Esophagus muscularis mucosa (tissue), 4 donors: ENCODE results near the gene B4GALT6. TPM values are rescaled to one million over a fixed set of nuclear protein-coding genes. Genes with fewer than 3 reads are reported as not detected.

Source experiments
- DNase-seq: peaks from one replicate; pipeline ENCODE4 v3.0.0-alpha.2; 2017; ENCODE audit errors: extremely low spot score
- H3K27ac ChIP-seq, 4 donors: fragments of 200-600 bp; sonication (generic); replicated peaks in 1 of 4; 1 replicate in 3 of 4; 2 replicates in 1 of 4; pipeline ENCODE4 v1.5.1; 2016 to 2019; ENCODE audit warnings: mild to moderate bottlenecking in 1 of 4
- H3K27me3 ChIP-seq, 4 donors: fragments of 200-600 bp; sonication (generic); one replicate each; pipeline versions ENCODE4 v1.5.1 to v1.6.0; 2016 to 2019
- H3K36me3 ChIP-seq, 4 donors: fragments of 200-600 bp; sonication (generic); one replicate each; pipeline ENCODE4 v1.5.1; 2016 to 2019
- H3K4me1 ChIP-seq, 4 donors: fragments of 200-600 bp; sonication (generic); one replicate each; pipeline ENCODE4 v1.5.1; 2016 to 2019
- H3K4me3 ChIP-seq, 4 donors: fragments of 200-600 bp; sonication (generic); 1 replicate in 2 of 4; 2 replicates in 2 of 4; pipeline ENCODE4 v1.5.1; 2016 to 2019; ENCODE audit warnings: mild to moderate bottlenecking in 4 of 4, moderate library complexity in 1 of 4
- H3K9me3 ChIP-seq, 4 donors: fragments of 200-600 bp; sonication (generic); 1 replicate in 3 of 4; 2 replicates in 1 of 4; pipeline ENCODE4 v1.5.1; 2016 to 2019
- CTCF ChIP-seq, 3 experiments: fragments of 200-600 bp in 2 of 3; fragments of 450-650 bp in 1 of 3; sonication (generic) in 2 of 3; IDR thresholded peaks; one replicate each; pipeline ENCODE4 v1.5.1; 2017 to 2019; ENCODE audit warnings: antibody characterized with exemption in 3 of 3, mild to moderate bottlenecking in 2 of 3, moderate library complexity in 1 of 3
- EP300 ChIP-seq: sonication (generic); formaldehyde crosslinking; IDR thresholded peaks from one replicate; pipeline ENCODE4 v1.6.1; 2017; ENCODE audit warnings: antibody characterized with exemption
- POLR2A ChIP-seq: fragments of 450-650 bp; IDR thresholded peaks from one replicate; pipeline ENCODE4 v1.6.1; 2017; ENCODE audit warnings: antibody characterized with exemption, moderate library complexity, mild to moderate bottlenecking, low read depth
- POLR2AphosphoS5 ChIP-seq, 2 donors: sonication (generic); formaldehyde crosslinking; IDR thresholded peaks; one replicate each; pipeline ENCODE4 v1.6.1; 2017; ENCODE audit warnings: antibody characterized with exemption in 2 of 2
- WGBS: methylation state at CpG from one replicate; pipeline ENCODE4 v1.1.5; 2018; 5-methylcytosine and 5-hydroxymethylcytosine counted together
- intact Hi-C: fragments of 100-400 bp; cut with DNase I; formaldehyde crosslinking; loops from one replicate; pipeline ENCODE4 v1.15.1; 2023
- total RNA-seq, 4 donors: library from RNA; depleted of rRNA; stranded (reverse); fragments of >200 nt; gene quantifications; one replicate each; pipeline versions ENCODE4 v1.1.0 to v1.2.1, GENCODE V29; 2016

The B4GALT6 gene
- total RNA-seq, 4 donors from 2014 or later = 4.5 to 12.0 (median 8.0) TPM

GRCh38 chr18:31645411-31645810 is 39.0 kb downstream of the B4GALT6 start:
- intact Hi-C loops = no loop called here
- no peak for TF ChIP-seq EP300
- TF ChIP-seq CTCF (IDR thresholded peaks at IDR 0.05) = no peak
- no peak for TF ChIP-seq POLR2A
- TF ChIP-seq POLR2AphosphoS5 (IDR thresholded peaks at IDR 0.05) = no peak
- H3K4me1 ChIP-seq = peaks cover 0 to 72% (median 59%) of the 10 kb centered on the region in 4 donors

GRCh38 chr18:31643003-31643402 is 41.4 kb downstream of the B4GALT6 start:
- Histone ChIP-seq H3K36me3 (peaks cover 0 to 4% (median 0%) of the 10 kb centered on the region in 4 donors), H3K27ac (peak overlapping the region in 2 of 4 donors; percentile 25 to 39), H3K4me3 (no peak overlapping the region), H3K27me3 (no peaks in the 10 kb centered on the region), H3K4me1 (peaks cover 0 to 62% (median 40%) of the 10 kb centered on the region in 4 donors), H3K9me3 (no peaks in the 10 kb centered on the region)
- DNase-seq = no peak
- TF ChIP-seq POLR2AphosphoS5 (IDR thresholded peaks at IDR 0.05) = no peak
- TF ChIP-seq POLR2A = no peak
- TF ChIP-seq EP300 = no peak
- TF ChIP-seq CTCF (IDR thresholded peaks at IDR 0.05) = no peak
- intact Hi-C loops = no loop called here
- WGBS = 86% methylated on average over 4 of the region's 4 CpGs

More at GRCh38 chr18:31645411-31645810, 39.0 kb downstream of the B4GALT6 start:
- no peak for DNase-seq
- H3K36me3 ChIP-seq = no peaks in the 10 kb centered on the region
- H3K27ac ChIP-seq = no peak overlapping the region
- no peaks in the 10 kb centered on the region for H3K9me3 ChIP-seq
- WGBS = 93% methylated on average over 4 of the region's 4 CpGs
- no peaks in the 10 kb centered on the region for H3K27me3 ChIP-seq
- H3K4me3 ChIP-seq = no peak overlapping the region

- no peaks in the 10 kb centered on the region for H3K27me3 ChIP-seq
- 74% methylated on average over 3 of the region's 3 CpGs for WGBS
- DNase-seq = no peak
- H3K9me3 ChIP-seq = no peaks in the 10 kb centered on the region
- peaks cover 0 to 4% (median 0%) of the 10 kb centered on the region in 4 donors for H3K36me3 ChIP-seq
- H3K4me3 ChIP-seq = no peak overlapping the region
- H3K27ac ChIP-seq = no peak overlapping the region
- TF ChIP-seq CTCF (IDR thresholded peaks at IDR 0.05) (no peak), POLR2A (no peak), POLR2AphosphoS5 (IDR thresholded peaks at IDR 0.05) (no peak)
- intact Hi-C loops = no loop called here
- peaks cover 0 to 12% (median 3%) of the 10 kb centered on the region in 4 donors for H3K4me1 ChIP-seq
These were observed 46.9 kb downstream of the B4GALT6 start for GRCh38 chr18:31637445-31637844.

- Histone ChIP-seq H3K27me3 (no peaks in the 10 kb centered on the region), H3K27ac (no peak overlapping the region), H3K9me3 (no peaks in the 10 kb centered on the region), H3K36me3 (peaks cover 0 to 4% (median 0%) of the 10 kb centered on the region in 4 donors), H3K4me3 (no peak overlapping the region), H3K4me1 (peaks cover 0 to 2% (median 0%) of the 10 kb centered on the region in 4 donors)
- TF ChIP-seq POLR2AphosphoS5 (IDR thresholded peaks at IDR 0.05) (no peak), CTCF (IDR thresholded peaks at IDR 0.05) (no peak), POLR2A (no peak), EP300 (no peak)
- intact Hi-C loops = no loop called here
- no peak for DNase-seq
These were observed 48.0 kb downstream of the B4GALT6 start for GRCh38 chr18:31636387-31636786.

GRCh38 chr18:31634331-31634713 is 50.1 kb downstream of the B4GALT6 start:
- intact Hi-C loops = no loop called here
- TF ChIP-seq POLR2AphosphoS5 (IDR thresholded peaks at IDR 0.05) (no peak), POLR2A (no peak), CTCF (IDR thresholded peaks at IDR 0.05) (no peak)
- WGBS = 73% methylated on average over 3 of the region's 3 CpGs
- no peak overlapping the region for H3K27ac ChIP-seq
- no peaks in the 10 kb centered on the region for H3K9me3 ChIP-seq
- H3K4me1 ChIP-seq = no peaks in the 10 kb centered on the region
- no peak for DNase-seq
- no peaks in the 10 kb centered on the region for H3K27me3 ChIP-seq
- peaks cover 0 to 9% (median 4%) of the 10 kb centered on the region in 4 donors for H3K36me3 ChIP-seq
- H3K4me3 ChIP-seq = no peak overlapping the region
